PC-3 (cell line): ENCODE measurements around the gene DMD.

Source experiments
- CTCF ChIP-seq: fragments of 300-600 bp; sonication (generic); conservative IDR thresholded peaks from 2 replicates; pipeline ENCODE4 v1.5.1; 2017; ENCODE audit warnings: antibody characterized with exemption, low read depth, mild to moderate bottlenecking, low read length
- EZH2 ChIP-seq: fragments of 300-600 bp; sonication (generic); IDR thresholded peaks from one replicate; pipeline ENCODE4 v1.6.1; 2017; ENCODE audit warnings: antibody characterized with exemption, mild to moderate bottlenecking, low read length; ENCODE audit not compliant: unreplicated experiment
- EZH2phosphoT487 ChIP-seq: fragments of 300-600 bp; sonication (generic); IDR thresholded peaks from 2 replicates; pipeline ENCODE4 v1.6.1; 2018; ENCODE audit warnings: mild to moderate bottlenecking, antibody characterized with exemption, low read length, borderline replicate concordance

- TF ChIP-seq CTCF, result no peak
- no peak for TF ChIP-seq EZH2
- no peak for TF ChIP-seq EZH2phosphoT487
Observed at GRCh38 chrX:32514986-32515385, 696.4 kb downstream of the DMD start.
